Type B pancreatic cell (in vitro differentiated cells): ENCODE results near the gene CAPN10. TPM values are rescaled to one million over a fixed set of nuclear protein-coding genes. Genes with fewer than 3 reads are reported as not detected.

Source experiments
- DNase-seq: peaks from one replicate; pipeline ENCODE4 v3.0.0; 2021; ENCODE audit warnings: mixed read lengths; ENCODE audit not compliant: unreplicated experiment; ENCODE audit errors: extremely low spot score
- H3K27ac Mint-ChIP-seq: 2 replicates; pipeline ENCODE4 v1.8.0; 2021; ENCODE audit warnings: mild to moderate bottlenecking, mixed read lengths
- H3K27me3 Mint-ChIP-seq: 2 replicates; pipeline ENCODE4 v1.8.0; 2021; ENCODE audit warnings: mixed read lengths
- H3K36me3 Mint-ChIP-seq: 2 replicates; pipeline ENCODE4 v1.8.0; 2021; ENCODE audit warnings: mixed read lengths
- H3K4me1 Mint-ChIP-seq: one replicate; pipeline ENCODE4 v1.8.0; 2021; ENCODE audit warnings: mixed read lengths; ENCODE audit not compliant: unreplicated experiment
- H3K4me3 Mint-ChIP-seq: 2 replicates; pipeline ENCODE4 v1.8.0; 2021; ENCODE audit warnings: mild to moderate bottlenecking, mixed read lengths
- H3K9me3 Mint-ChIP-seq: 2 replicates; pipeline ENCODE4 v1.8.0; 2021; ENCODE audit warnings: mixed read lengths
- CTCF ChIP-seq: fragments of 200-600 bp; sonication (generic); conservative IDR thresholded peaks from 2 replicates; pipeline ENCODE4 v1.5.0; 2021; ENCODE audit warnings: antibody characterized with exemption, mild to moderate bottlenecking
- total RNA-seq: library from RNA; stranded (reverse); gene quantifications from 2 replicates; pipeline ENCODE4 v1.2.1, GENCODE V29; 2021; ENCODE audit warnings: low replicate concordance

CAPN10 gene
- total RNA-seq, 1 donor from 2014 or later = 55.2 TPM

DNA sequence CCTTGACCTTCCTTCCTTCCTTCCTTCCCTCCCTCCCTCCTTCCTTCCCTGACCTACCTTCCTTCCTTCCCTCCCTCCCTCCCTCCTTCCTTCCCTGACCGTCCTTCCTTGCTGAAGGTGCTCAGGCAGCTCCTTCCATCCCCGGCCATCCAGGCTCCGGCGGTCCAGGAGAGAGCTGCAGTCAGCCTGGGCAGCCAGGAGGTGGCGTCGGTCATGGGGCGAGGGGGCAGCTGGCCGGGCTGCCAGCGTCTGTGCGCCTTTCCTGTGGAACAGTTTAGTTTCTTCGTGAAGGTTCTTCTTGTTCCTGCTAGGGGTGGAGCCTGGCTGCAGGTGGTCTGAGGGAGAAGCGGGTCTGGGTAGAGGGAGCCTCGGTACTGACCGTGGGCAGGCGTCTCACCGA is 54.4 kb downstream of the CAPN10 start:
- peak; percentile 73 for TF ChIP-seq CTCF
- Mint-ChIP-seq H3K27me3 (peaks cover 37% of the 10 kb centered on the region), H3K4me3 (no peak overlapping the region), H3K9me3 (no peaks in the 10 kb centered on the region), H3K36me3 (no peaks in the 10 kb centered on the region), H3K27ac (no peak overlapping the region), H3K4me1 (no peaks in the 10 kb centered on the region)
- DNase-seq = peak; percentile 71

DNA sequence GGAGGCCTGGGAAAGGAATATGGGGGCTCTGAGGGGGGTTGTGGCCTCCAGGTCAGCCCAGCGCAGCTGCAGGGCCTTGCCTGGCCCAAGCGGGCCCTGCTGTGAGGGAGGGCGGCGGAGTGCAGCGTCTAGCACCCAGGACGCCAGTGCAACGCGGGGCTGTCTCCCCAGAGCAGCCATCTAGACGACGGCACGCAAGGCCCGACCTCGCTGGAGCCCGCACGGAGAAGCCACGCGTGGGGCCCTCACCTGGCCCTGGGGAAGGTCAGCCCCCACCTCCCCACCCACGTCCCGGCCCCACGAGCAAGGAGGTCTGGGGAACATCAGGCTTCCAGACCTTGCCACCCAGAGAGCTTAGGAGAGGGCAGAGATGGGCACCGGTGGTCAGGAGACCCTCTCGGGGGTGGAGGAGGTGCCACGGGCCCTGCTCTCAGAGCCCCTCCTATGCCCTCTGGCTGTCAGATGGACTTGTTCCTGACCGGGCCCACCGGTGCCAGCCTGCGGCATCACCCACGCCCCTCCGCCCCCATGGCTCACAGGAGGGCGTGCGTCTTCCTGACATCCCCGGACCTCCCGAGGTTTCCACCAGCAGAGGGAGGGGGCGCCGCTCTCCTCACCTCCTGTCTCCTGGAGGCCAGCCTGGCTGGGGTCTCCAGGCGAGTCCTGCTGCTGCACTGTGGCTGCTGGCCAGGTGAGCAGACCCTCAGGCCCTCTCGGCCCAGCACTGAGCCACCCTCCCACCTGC is 55.7 kb downstream of the CAPN10 start:
- TF ChIP-seq CTCF = no peak
- Mint-ChIP-seq H3K27ac (no peak overlapping the region), H3K4me1 (no peaks in the 10 kb centered on the region), H3K4me3 (no peak overlapping the region), H3K36me3 (no peaks in the 10 kb centered on the region), H3K27me3 (peaks cover 42% of the 10 kb centered on the region), H3K9me3 (no peaks in the 10 kb centered on the region)
- no peak for DNase-seq

- DNase-seq = no peak
- no peaks in the 10 kb centered on the region for H3K9me3 Mint-ChIP-seq
- no peaks in the 10 kb centered on the region for H3K4me1 Mint-ChIP-seq
- H3K27ac Mint-ChIP-seq = no peak overlapping the region
- H3K27me3 Mint-ChIP-seq = peaks cover 42% of the 10 kb centered on the region
- H3K36me3 Mint-ChIP-seq = no peaks in the 10 kb centered on the region
- H3K4me3 Mint-ChIP-seq = no peak overlapping the region
- no peak for TF ChIP-seq CTCF
Observed at GRCh38 chr2:240642806-240643092, 56.2 kb downstream of the CAPN10 start.

DNA sequence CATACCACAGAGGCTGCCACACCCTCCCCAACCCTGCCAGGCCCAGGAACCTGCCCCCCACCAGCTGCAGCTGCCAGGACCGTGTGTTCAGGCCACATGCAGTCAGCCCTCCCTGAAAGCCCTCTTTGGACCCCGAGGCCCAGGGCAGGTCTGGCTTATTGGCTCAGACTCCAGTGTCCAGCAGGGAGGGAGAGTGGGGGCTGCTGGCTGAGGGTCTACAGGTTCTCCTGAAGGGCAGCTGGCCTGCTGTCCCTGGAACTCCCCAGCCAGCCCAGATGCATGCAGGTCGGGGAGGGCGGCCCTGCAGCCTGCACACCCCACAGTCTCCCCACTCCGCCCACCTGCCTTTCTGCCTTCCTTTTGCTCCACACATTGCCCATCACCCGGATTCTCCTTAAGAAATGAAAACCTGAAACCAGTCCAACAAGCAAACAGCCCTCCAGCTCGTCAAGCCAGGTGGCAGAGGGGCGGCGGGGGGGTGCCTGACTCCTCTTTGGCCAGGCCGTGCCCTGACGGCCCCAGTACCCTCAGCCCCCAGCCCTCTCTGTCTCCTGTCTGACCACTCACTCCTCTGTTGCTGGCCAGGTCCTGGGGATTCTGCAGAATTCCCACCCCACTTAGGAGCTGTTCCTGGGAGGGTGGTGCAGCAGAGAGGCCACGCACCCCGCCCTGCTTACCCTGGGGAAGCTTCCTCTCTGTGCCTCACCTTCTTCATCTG is 56.7 kb downstream of the CAPN10 start:
- no peak for TF ChIP-seq CTCF
- Mint-ChIP-seq H3K36me3 (no peaks in the 10 kb centered on the region), H3K27me3 (peaks cover 42% of the 10 kb centered on the region), H3K27ac (no peak overlapping the region), H3K4me3 (no peak overlapping the region), H3K9me3 (no peaks in the 10 kb centered on the region), H3K4me1 (no peaks in the 10 kb centered on the region)
- no peak for DNase-seq

GRCh38 chr2:240643811-240644150 is 57.2 kb downstream of the CAPN10 start:
- H3K27me3 Mint-ChIP-seq = peaks cover 41% of the 10 kb centered on the region
- H3K9me3 Mint-ChIP-seq = no peaks in the 10 kb centered on the region
- no peak overlapping the region for H3K4me3 Mint-ChIP-seq
- peaks cover 4% of the 10 kb centered on the region for H3K4me1 Mint-ChIP-seq
- TF ChIP-seq CTCF = no peak
- H3K36me3 Mint-ChIP-seq = no peaks in the 10 kb centered on the region
- no peak overlapping the region for H3K27ac Mint-ChIP-seq
- DNase-seq = no peak
